RPMI8226 (cell line): ENCODE data around the gene SFXN2.

ENCODE experiments used
- DNase-seq: peaks from one replicate; pipeline ENCODE4 v3.0.0-alpha.2; 2015

The SFXN2 gene

DNA sequence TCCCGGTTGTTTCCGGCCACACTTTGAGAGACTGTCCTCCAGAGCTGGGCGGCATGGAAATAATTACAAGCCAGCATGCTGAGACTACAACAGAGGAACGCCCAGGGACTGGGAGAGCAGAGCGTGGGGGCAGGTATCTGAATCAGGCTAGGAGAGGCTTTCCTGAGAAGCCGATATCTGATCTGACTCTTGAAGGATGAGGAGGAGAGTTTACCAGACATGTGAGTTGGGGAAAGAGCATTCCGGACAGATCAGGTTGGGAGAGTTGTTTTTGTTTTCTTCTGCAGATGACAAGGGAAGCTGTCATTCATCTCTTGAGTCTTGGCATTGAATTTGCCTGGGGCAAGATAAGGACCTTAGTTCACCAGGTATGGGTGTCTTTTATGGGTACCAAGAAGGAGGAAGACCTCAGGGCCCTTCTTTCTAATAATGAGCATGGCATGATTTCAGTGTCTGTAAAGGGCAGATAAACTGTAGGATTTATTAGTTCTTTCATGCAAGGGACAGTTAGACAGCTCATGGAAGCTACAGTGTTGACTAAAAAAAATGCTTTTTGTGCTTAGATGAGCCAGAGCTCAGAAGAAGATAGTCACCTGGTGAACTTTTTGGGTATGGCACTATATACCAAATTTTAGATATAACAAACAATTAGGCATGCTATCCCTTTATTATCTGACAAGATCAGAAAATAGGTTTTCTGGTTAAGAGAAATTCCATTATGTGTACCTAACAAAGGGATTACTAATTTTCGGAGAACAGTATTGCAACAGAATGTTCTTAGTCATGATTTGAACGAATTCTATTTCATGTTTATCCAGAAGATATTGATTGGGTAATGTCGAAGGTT lies 65.5 kb downstream of the SFXN2 start:
- DNase-seq, result no peak

DNA sequence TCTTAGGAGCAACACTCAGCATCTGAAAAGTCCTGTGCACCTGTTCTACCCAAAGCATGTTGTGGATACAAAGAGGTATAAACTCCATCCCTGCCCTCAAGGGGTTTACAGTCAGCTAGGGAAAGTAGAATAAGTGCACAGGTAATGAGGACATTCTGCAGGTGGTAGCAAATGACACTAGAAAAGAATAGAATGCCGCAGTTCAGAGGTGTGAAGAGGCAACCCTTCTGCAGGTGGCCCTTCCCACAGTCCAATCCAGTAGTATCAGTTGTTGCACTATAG lies 66.0 kb downstream of the SFXN2 start:
- no peak for DNase-seq

DNA sequence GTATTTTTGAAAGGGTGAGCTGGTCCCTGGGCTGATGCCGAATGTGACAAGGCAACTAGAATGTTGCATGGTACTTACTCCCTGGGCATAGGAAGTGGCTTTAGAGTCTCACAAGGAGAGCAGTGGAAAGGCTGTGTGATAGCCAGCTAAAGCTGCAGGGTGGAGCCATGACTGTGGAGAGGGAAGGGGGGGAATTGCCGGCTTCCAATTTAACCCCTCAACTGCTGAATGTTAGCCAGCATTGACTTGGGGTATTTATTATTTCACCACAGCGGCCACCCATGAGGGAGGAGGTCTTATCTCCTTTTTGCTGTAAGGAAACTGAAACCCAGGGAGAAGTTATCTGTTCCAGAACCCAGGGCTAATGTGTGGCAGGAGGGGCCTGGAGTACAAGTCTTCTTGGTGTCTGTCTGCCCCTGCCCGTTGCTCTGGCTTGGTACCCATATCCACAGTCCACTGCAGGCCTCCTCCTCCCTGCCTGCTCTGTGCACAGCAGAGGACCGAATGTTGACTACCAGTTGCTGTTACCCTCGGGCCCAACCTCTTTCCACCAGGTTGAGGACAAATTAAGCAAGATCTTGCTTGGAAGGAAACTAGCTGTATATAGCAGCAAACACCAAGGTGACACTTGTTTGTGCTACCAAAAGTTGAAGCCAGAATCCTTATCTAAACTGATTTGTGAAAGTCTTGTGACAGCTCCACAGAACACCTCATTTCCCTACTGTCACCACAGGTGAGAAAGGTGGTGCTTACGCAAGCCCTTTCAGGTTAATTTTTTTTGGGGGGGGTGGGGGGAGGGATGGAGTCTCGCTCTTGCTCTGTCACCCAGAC lies 66.9 kb downstream of the SFXN2 start:
- DNase-seq, result no peak

DNA sequence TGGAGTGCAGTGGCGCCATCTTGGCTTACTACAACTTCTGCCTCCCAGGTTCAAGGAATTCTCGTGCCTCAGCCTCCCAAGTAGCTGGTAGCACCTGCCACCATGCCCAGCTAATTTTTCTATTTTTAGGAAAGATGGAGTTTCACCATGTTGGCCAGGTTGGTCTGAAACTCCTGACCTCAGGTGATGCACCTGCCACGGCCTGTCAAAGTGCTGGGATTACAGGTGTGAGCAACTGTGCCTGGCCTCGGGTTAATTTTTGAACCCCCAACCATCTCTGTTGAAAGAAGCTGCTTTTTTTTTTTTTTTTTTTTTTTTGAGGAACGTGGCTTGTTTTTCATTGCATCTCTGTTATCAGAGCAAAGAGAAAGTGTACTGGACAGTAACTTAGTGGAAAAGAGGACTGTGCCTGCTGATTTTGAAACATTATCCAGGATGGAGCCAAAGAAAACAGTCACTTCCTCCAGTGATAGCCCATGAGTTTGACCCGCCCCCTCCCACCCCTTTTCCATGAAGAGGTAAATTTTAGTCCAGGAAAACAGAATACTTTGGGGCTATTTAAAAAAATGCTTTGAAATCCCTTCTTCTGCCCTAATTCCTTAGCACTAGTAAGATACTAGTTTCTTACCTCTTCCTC lies 67.6 kb downstream of the SFXN2 start:
- peak; percentile 52 for DNase-seq

DNA sequence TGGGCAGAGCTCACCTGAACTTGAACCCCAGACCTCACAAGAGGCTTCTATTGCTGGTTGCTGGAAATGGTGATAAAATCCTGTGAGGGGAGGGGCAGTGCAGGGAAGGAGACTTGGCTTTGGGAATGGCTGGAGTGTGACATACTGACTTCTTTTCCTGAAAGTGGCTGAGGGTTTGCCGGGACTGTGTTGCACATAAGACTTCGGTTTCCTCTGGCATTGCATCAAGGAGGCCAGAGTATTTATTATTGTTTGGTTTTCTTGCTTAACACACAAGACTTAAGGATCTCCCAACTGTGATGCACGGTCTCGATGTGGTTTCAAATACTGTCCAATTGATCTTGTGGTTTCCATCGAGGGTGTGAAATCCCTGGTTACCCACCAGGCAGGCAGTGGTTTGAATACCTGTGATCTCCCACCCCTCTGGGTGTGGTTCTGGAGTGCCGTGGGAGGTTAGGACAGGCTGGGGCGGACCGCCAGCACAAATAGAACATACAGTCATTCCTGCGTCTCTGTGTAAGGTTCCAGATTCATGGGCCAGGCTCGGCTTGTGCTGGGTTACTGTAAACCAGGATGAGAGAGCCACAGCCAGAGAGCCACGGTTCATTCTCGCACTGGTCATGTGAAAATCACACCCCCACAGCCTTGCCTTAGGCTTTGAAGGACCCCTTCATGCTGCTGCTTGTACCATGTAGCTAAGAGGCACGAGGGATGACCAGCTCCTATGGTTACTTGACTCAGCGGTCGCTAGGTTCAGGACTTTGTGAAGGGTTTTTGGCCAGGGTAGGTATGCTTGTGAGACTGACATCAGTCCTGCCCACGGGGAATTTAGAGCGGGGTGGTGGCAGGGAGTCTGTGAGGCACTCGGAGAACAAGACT lies 68.5 kb downstream of the SFXN2 start:
- no peak for DNase-seq

DNA sequence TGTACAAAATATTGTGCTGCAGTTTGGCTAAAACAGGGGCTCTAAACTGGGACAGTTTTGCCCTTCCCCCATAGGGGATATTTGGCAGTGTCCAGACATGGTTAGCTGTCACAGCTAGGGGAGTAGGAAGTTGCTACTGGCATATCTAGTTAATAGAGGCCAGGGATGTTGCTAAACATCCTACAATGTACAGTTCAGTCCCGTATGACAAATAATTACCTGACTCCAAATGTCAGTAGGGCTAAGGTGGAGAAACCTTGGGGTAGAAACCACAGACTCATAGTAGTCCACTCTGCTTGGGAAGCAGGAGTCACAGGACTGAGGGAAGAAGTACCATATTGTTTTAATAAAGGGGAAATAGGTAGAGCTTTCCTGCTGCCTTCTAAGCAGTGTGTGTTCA lies 69.1 kb downstream of the SFXN2 start:
- DNase-seq, result no peak

DNA sequence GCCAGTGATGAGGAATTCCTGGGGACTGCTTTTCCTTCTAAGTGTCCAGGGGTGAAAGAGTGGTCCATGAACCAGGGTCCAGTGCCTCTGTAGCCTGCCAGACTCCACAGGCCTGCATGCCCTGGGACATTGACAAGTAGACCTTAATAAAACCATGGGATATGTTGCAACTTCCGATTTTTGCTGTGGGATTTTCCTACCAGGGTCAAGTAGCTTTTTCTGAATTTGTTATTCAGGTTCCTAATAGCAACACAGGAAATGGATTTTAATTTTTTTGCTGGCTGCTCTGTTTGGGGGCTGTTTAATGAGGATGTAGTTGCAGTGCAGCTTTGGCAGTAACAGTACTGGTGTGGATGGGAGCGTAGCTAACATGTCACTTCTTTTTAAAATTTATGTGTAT lies 71.4 kb downstream of the SFXN2 start:
- DNase-seq, result no peak

DNA sequence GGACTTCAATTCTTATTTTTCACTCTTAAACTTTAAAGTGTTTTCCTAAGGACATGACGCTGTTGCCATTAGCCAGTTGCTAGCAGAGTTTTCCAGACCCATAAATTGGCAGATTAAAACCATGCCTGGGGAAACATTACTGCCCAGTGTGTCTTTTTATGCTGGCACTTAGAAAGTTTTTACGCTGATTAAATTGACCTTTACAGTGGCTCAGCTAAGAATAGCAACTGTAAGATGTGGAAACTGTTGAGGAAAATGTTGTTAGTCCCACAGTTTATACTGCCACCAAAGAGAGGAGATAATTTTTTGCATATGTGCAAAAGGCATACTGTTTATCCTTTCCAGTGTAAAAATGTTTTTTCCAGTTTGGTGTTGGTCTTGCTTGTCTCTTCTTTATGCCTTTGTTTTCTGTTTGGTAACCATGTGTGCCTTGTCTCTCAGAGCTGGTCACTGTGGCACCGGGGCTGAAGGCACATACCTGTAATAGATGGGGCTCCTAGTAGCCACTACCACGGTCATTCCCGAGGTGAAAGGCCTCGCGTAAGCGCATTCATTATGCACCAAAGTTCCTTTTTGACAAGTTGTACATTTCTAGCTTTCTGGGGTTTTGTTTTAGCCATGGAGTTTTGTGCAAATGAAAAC lies 77.4 kb downstream of the SFXN2 start:
- no peak for DNase-seq
